Body of pancreas (tissue), 4 donors: ENCODE measurements around the gene ZNF787. TPM values are rescaled to one million over a fixed set of nuclear protein-coding genes. Genes with fewer than 3 reads are reported as not detected.

ENCODE experiments used
- ATAC-seq: fragments of 150-250 bp; one replicate; pipeline ENCODE4 v1.9.1; 2016
- DNase-seq, 4 donors: peaks; one replicate each; pipeline ENCODE4 v3.0.0-alpha.2; 2019
- H3K27ac ChIP-seq, 4 donors: fragments of 200-600 bp; sonication (generic); 1 replicate in 3 of 4; 2 replicates in 1 of 4; pipeline versions ENCODE4 v1.5.1 to v1.6.1; 2016 to 2019; ENCODE audit warnings: mild to moderate bottlenecking in 1 of 4, mixed read lengths in 1 of 4, moderate library complexity in 1 of 4
- H3K27me3 ChIP-seq, 2 donors: fragments of 200-600 bp; sonication (generic); one replicate each; pipeline ENCODE4 v1.6.0; 2016; ENCODE audit warnings: mild to moderate bottlenecking in 1 of 2
- H3K36me3 ChIP-seq, 2 donors: fragments of 200-600 bp; sonication (generic); replicated peaks in 1 of 2; 2 replicates each; pipeline ENCODE4 v1.5.1; 2016; ENCODE audit warnings: low read depth in 2 of 2; ENCODE audit not compliant: insufficient read depth in 1 of 2
- H3K4me1 ChIP-seq: fragments of 200-600 bp; sonication (generic); one replicate; pipeline ENCODE4 v1.6.0; 2016
- H3K4me3 ChIP-seq, 2 donors: fragments of 200-600 bp; sonication (generic); 1 replicate in 1 of 2; 2 replicates in 1 of 2; pipeline ENCODE4 v1.5.1; 2016 to 2019
- H3K9me3 ChIP-seq, 3 donors: fragments of 200-600 bp; sonication (generic); 1 replicate in 2 of 3; 2 replicates in 1 of 3; pipeline ENCODE4 v1.5.1; 2016
- POLR2A ChIP-seq, 3 donors: fragments of 450-650 bp; IDR thresholded peaks; one replicate each; pipeline ENCODE4 v1.6.1; 2016; ENCODE audit warnings: antibody characterized with exemption in 3 of 3, mild to moderate bottlenecking in 2 of 3
- WGBS, 2 donors: methylation state at CpG; one replicate each; pipeline ENCODE4 v1.1.5; 2017; 5-methylcytosine and 5-hydroxymethylcytosine counted together
- intact Hi-C: fragments of 100-400 bp; cut with DNase I; formaldehyde crosslinking; loops from one replicate; pipeline ENCODE4 v1.15.1; 2023
- small RNA-seq: library from RNA; depleted of rRNA; stranded (forward); fragments of <200 nt; gene quantifications from one replicate; pipeline ENCODE3, GENCODE V24; 2016
- total RNA-seq, 2 donors: library from RNA; depleted of rRNA; stranded (reverse); fragments of >200 nt; gene quantifications; one replicate each; pipeline ENCODE4 v1.1.0, GENCODE V29; 2016
- TF ChIP-seq, protein P1 (sequence below), 7 experiments: fragments of 450-650 bp in 4 of 7; fragments of 200-600 bp in 3 of 7; sonication (generic) in 3 of 7; IDR thresholded peaks; one replicate each; pipeline ENCODE4 v1.5.1; 2016 to 2019; ENCODE audit warnings: antibody characterized with exemption in 7 of 7

The ZNF787 gene
- total RNA-seq, 2 donors from 2014 or later = 12.7 to 21.1 TPM

DNA sequence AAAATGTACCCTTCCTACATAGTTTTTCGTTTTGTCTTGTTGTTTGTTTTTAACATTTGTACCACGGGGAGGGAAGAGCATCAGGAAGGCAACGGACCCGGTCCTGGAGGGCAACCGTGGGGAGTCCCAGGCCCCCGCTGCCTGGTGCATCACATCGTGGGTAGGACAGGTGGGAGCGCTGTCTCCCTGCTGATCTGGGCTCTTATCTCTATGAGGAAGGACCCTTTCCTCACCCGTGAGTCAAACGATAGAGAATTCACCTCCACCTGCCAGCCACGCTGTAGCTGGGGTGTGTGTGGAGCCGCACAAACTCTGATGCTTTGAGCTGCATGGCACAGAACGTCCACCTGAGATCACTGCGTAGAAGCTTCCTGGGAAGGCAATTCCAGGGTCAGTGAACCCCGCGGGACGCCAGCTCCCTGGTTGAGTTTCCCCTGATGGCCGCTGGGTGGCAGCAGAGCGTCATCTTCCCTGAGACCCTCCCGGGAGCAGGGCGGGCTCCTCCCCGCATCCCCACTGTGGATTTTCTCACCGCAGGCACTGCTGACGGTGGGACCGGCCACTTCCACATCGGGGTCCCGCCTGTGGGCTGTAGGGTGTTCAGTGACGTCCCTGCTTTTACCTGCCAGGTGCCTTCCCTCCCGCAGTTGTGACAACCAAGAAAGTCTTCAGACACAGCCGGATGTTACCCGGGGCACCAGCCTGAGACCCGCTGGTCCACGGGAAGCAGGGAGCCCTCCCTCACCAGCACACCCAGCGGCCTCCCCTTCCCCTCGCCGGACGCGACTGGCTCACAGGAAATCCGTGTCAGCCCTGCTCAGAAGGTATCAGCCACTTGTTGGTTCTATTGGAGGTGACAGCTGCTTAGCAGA is 54.7 kb downstream of the ZNF787 start:
- no peak for TF ChIP-seq POLR2A (IDR thresholded peaks at IDR 0.05)
- TF ChIP-seq, protein P1, sequence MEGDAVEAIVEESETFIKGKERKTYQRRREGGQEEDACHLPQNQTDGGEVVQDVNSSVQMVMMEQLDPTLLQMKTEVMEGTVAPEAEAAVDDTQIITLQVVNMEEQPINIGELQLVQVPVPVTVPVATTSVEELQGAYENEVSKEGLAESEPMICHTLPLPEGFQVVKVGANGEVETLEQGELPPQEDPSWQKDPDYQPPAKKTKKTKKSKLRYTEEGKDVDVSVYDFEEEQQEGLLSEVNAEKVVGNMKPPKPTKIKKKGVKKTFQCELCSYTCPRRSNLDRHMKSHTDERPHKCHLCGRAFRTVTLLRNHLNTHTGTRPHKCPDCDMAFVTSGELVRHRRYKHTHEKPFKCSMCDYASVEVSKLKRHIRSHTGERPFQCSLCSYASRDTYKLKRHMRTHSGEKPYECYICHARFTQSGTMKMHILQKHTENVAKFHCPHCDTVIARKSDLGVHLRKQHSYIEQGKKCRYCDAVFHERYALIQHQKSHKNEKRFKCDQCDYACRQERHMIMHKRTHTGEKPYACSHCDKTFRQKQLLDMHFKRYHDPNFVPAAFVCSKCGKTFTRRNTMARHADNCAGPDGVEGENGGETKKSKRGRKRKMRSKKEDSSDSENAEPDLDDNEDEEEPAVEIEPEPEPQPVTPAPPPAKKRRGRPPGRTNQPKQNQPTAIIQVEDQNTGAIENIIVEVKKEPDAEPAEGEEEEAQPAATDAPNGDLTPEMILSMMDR (IDR thresholded peaks at IDR 0.05) = peak; percentile 78 to 96 (median 86)
- H3K4me3 ChIP-seq = no peak overlapping the region
- intact Hi-C loops = loop anchor here (10.0 kb wide), 1 partner anchor 288 kb away; no protein-coding TSS in a partner anchor
- ATAC-seq (peak; percentile 91), DNase-seq (peak; percentile 74 to 82 (median 80))
- WGBS, 2 donors = 2 to 6% methylated on average over 16 to 39 of the region's 39 CpGs
- H3K36me3 ChIP-seq = no peaks in the 10 kb centered on the region
- H3K27me3 ChIP-seq = no peaks in the 10 kb centered on the region
- no peaks in the 10 kb centered on the region for H3K9me3 ChIP-seq
- H3K4me1 ChIP-seq = peaks cover 8% of the 10 kb centered on the region
- H3K27ac ChIP-seq = no peak overlapping the region

- TF ChIP-seq POLR2A (IDR thresholded peaks at IDR 0.05) = no peak
- TF ChIP-seq, protein P1 (IDR thresholded peaks at IDR 0.05) = no peak
- DNase-seq (no peak), ATAC-seq (no peak)
- Histone ChIP-seq H3K4me1 (no peaks in the 10 kb centered on the region), H3K27ac (no peak overlapping the region), H3K4me3 (no peak overlapping the region), H3K9me3 (no peaks in the 10 kb centered on the region), H3K36me3 (no peaks in the 10 kb centered on the region), H3K27me3 (no peaks in the 10 kb centered on the region)
- intact Hi-C loops = no loop called here
- 66 to 72% methylated on average over 10 to 18 of the region's 18 CpGs for WGBS, 2 donors
These were observed 67.5 kb downstream of the ZNF787 start for GRCh38 chr19:56053596-56053995.

Small RNAs within 50 kb of the gene (small RNA-seq; reads per million reads assigned to genes)
- gene AC024580.2 = not detected
- not detected for gene RF00019

Other genes starting within 250 kb of the ZNF787 start
- not detected for gene NLRP13, start 189.0 kb downstream of the ZNF787 start, total RNA-seq
- not detected for gene NLRP8, start 173.5 kb downstream of the ZNF787 start, total RNA-seq
- not detected for gene NLRP5, start 134.5 kb downstream of the ZNF787 start, total RNA-seq
- gene ZNF444, start 20.0 kb upstream of the ZNF787 start, total RNA-seq = 10 to 100 TPM; 50.3 to 95.9 TPM
- gene GALP, start 54.7 kb upstream of the ZNF787 start, total RNA-seq = not detected
- not detected for gene ZSCAN5B, start 76.5 kb upstream of the ZNF787 start, total RNA-seq
- not detected for gene ZSCAN5C, start 81.0 kb upstream of the ZNF787 start, total RNA-seq
- not detected for gene EDDM13, start 151.5 kb upstream of the ZNF787 start, total RNA-seq
- gene ZSCAN5A, start 193.5 kb upstream of the ZNF787 start, total RNA-seq = 1 to 10 TPM; 4.9 to 7.3 TPM